SK-N-MC (cell line): Measurements from ENCODE around the gene KLK10.
"Not testable (repeated sequence)": the region's sequence is repeated elsewhere in the genome, so short reads cannot be mapped to it uniquely, and the experiment has no call there.

ENCODE experiments used
- DNase-seq: peaks from one replicate; pipeline ENCODE4 v3.0.0-alpha.2; 2011; ENCODE audit warnings: low read depth, low spot score
- H3K27ac ChIP-seq: fragments of 200-600 bp; sonication (generic); 2 replicates; pipeline ENCODE4 v1.5.1; 2016; ENCODE audit warnings: mixed run types
- H3K36me3 ChIP-seq: fragments of 200-600 bp; sonication (generic); 2 replicates; pipeline ENCODE4 v1.6.1; 2017; ENCODE audit warnings: antibody characterized with exemption, low read length, mixed read lengths; ENCODE audit not compliant: insufficient read depth
- H3K4me3 ChIP-seq: fragments of 200-600 bp; sonication (generic); 2 replicates; pipeline ENCODE4 v1.5.1; 2016
- H3K9ac ChIP-seq: fragments of 200-600 bp; sonication (generic); 2 replicates; pipeline ENCODE4 v1.8.0; 2017; ENCODE audit warnings: mixed run types, mixed read lengths; ENCODE audit not compliant: insufficient read length
- H3K9me3 ChIP-seq: fragments of 200-600 bp; sonication (generic); 2 replicates; pipeline ENCODE4 v1.6.1; 2017; ENCODE audit warnings: low read depth, mild to moderate bottlenecking, antibody characterized with exemption, low read length, moderate library complexity, mixed read lengths
- EZH2 ChIP-seq: fragments of 200-600 bp; sonication (generic); IDR thresholded peaks from one replicate; pipeline ENCODE4 v1.6.1; 2017; ENCODE audit warnings: antibody characterized with exemption
- FOXP2 ChIP-seq: optimal IDR thresholded peaks from 2 replicates; pipeline ENCODE3; 2011; ENCODE audit warnings: mild to moderate bottlenecking, moderate library complexity; ENCODE audit not compliant: insufficient read depth; ENCODE audit errors: extremely low read length, control extremely low read depth
- POLR2AphosphoS5 ChIP-seq: IDR thresholded peaks from 2 replicates; pipeline ENCODE4 v1.6.1; 2012; ENCODE audit warnings: mild to moderate bottlenecking, low read depth, low read length, borderline replicate concordance

Gene KLK10

GRCh38 chr19:51001515-51001914 lies 18.0 kb downstream of the KLK10 start, which contains the start of gene KLK8:
KLK8 (minus strand) TSS chr19:51001604; CDS start chr19:51001167, 437 bp downstream.
- no peak within 1 kb of the TSS for H3K27ac ChIP-seq
- no peak for DNase-seq

DNA sequence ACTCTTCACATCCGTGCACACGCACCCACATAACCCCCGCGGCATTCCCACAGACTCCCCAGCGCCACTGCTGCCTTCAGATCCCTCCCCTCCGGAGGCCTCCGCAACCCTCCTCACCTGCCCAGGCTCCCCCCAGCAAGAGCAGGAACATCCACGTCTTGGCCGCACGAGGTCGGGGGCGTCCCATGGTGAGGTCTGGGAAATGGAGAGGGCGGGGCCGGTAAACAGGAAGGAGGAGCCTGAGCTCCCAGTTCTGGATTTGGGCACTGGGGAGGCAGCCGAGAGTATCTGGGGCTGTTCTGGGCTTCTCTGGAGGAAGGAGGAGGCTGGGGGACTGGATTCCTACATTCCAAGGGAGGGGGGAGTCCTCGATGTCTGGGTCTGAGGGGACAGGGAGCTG lies 18.5 kb downstream of the KLK10 start:
- Histone ChIP-seq H3K9ac (no peak overlapping the region), H3K27ac (no peak overlapping the region), H3K4me3 (no peak overlapping the region), H3K36me3 (no peaks in the 10 kb centered on the region), H3K9me3 (no peaks in the 10 kb centered on the region)
- TF ChIP-seq POLR2AphosphoS5 (no peak), EZH2 (no peak), FOXP2 (no peak)
- no peak for DNase-seq

More at GRCh38 chr19:51001515-51001914, 18.0 kb downstream of the KLK10 start, which contains the start of gene KLK8:
- Histone ChIP-seq H3K9ac (no peak within 1 kb of the TSS), H3K9me3 (no peaks in the 10 kb centered on the region), H3K4me3 (no peak within 1 kb of the TSS; the same call in 1 of the 2 replicates), H3K36me3 (no peaks in the 10 kb centered on the region)
- no peak for TF ChIP-seq EZH2
- TF ChIP-seq POLR2AphosphoS5, result no peak
- TF ChIP-seq FOXP2, result no peak

DNA sequence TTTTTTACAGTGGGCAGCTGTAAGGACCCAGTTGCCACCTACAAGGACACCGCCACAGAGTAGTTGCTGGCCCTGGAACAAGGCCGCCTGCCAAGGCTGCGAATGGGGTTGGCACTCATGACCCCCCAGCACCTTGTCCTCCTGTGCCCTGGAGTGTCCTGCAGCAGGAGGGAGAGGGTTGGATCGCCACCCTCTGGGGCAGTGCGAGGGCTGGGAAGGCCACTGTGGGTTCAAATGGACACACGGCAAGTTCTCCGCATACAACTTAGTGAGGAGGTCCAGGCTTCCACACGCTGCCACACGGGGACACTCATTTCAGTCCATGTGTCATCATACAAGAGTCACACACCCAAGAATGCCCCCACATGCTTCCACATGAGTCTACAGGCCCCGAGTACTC lies 19.1 kb downstream of the KLK10 start:
- TF ChIP-seq EZH2, result no peak
- TF ChIP-seq FOXP2, result no peak
- no peak for TF ChIP-seq POLR2AphosphoS5
- Histone ChIP-seq H3K9ac (no peak overlapping the region), H3K27ac (no peak overlapping the region), H3K9me3 (no peaks in the 10 kb centered on the region), H3K4me3 (no peak overlapping the region), H3K36me3 (no peaks in the 10 kb centered on the region)
- DNase-seq, result no peak

DNA sequence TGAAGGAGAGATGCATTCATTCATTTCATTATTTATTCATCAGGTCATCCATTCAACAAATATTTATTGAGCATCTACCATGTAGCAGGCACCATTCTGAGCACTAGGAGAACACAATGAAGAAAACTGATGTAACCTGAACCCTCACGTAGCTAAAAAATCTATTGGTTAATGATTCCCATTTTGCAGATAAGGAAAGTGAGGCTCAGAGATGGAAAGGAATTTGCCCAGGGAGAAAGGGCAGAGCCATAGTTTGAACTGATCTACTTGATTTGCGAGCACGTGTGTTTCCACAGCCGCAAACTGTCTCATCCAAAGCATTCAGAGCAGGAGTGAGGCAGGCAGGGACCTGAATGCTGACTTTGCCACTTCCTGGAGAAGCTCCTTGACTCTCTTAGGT lies 20.8 kb downstream of the KLK10 start:
- H3K36me3 ChIP-seq, result no peaks in the 10 kb centered on the region
- H3K4me3 ChIP-seq, result no peak overlapping the region
- H3K9me3 ChIP-seq, result no peaks in the 10 kb centered on the region
- no peak overlapping the region for H3K27ac ChIP-seq
- DNase-seq, result no peak
- no peak for TF ChIP-seq EZH2
- TF ChIP-seq POLR2AphosphoS5, result no peak
- TF ChIP-seq FOXP2, result no peak
- H3K9ac ChIP-seq, result no peak overlapping the region

DNA sequence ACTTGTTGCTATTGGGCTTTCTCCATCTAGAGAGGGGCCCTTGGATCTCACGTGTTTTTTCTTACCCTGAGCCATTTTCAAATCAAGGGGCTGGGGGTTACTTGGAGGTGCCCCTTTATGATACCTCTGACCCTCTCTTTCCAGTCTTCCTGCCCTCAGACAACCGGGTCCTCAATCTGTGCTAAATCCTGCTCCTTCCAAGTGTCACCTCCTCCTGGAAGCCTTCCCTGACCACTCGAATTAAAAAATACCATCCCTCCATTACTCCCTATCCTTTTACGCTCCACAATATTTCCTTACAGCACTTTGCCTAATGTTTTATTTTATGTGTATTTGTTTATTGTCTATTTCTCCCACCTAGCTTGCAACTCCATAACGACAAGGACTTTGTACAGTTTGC lies 21.4 kb downstream of the KLK10 start:
- Histone ChIP-seq H3K9ac (no peak overlapping the region), H3K9me3 (no peaks in the 10 kb centered on the region), H3K27ac (no peak overlapping the region), H3K4me3 (no peak overlapping the region), H3K36me3 (no peaks in the 10 kb centered on the region)
- TF ChIP-seq FOXP2, result no peak
- no peak for TF ChIP-seq EZH2
- no peak for TF ChIP-seq POLR2AphosphoS5
- DNase-seq, result no peak

GRCh38 chr19:50994129-50994528 lies 25.4 kb downstream of the KLK10 start:
- DNase-seq, result no peak
- no peaks in the 10 kb centered on the region for H3K36me3 ChIP-seq
- H3K9me3 ChIP-seq, result no peaks in the 10 kb centered on the region
- no peak overlapping the region for H3K27ac ChIP-seq
- no peak for TF ChIP-seq POLR2AphosphoS5
- no peak for TF ChIP-seq EZH2
- no peak for TF ChIP-seq FOXP2
- H3K4me3 ChIP-seq, result no peak overlapping the region
- H3K9ac ChIP-seq, result no peak overlapping the region

DNA sequence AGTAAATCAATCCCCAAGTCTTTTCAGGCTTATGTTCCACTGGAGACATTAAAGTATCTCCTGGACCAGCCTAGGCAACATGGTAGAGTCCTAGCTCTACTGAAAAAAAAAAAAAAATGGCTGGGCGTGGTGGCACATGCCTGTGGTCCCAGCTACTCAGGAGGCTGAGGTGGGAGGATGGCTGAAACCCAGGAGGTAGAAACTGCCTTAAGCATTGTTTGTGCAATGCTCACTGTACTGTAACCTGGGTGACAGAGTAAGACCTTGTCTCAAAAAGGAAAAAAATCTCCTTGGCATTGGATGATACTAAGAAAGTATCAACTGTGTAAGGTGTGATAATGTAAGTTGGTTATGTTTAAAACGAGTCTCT lies 26.9 kb downstream of the KLK10 start:
- Histone ChIP-seq H3K27ac (no peak overlapping the region), H3K36me3 (no peaks in the 10 kb centered on the region), H3K4me3 (no peak overlapping the region), H3K9me3 (no peaks in the 10 kb centered on the region), H3K9ac (no peak overlapping the region)
- TF ChIP-seq POLR2AphosphoS5, result no peak
- TF ChIP-seq EZH2, result no peak
- no peak for TF ChIP-seq FOXP2
- DNase-seq, result no peak

DNA sequence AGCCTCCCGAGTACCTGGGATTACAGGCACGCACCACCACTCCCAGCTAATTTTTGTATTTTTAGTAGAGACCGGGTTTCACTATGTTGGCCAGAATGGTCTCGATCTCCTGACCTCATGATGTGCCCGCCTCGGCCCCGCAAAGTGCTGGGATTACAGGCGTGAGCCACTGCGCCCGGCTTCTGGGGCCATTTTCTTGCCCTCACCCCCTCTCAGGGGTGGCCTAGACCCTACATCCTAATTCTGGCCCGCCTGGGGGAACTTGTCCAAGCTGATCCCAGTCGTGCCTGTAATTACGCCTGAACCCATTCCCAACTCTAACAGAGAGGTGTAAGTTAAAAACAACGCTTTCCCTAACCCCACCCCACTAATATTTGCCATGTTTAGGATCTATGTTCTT lies 35.1 kb downstream of the KLK10 start:
- DNase-seq, H3K27ac ChIP-seq, H3K9ac ChIP-seq, H3K9me3 ChIP-seq, H3K36me3 ChIP-seq, H3K4me3 ChIP-seq: not testable (repeated sequence)

GRCh38 chr19:50983625-50984292 lies 35.8 kb downstream of the KLK10 start, which contains the start of gene KLK7:
KLK7 (minus strand) TSS chr19:50983917; CDS start chr19:50982399, 1,518 bp downstream.
- Histone ChIP-seq H3K4me3 (no peak within 1 kb of the TSS), H3K9me3 (no peaks in the 10 kb centered on the region), H3K27ac (no peak within 1 kb of the TSS), H3K9ac (no peak within 1 kb of the TSS), H3K36me3 (no peaks in the 10 kb centered on the region)
- no peak for DNase-seq
- TF ChIP-seq EZH2 (no peak), FOXP2 (no peak), POLR2AphosphoS5 (no peak)
